Measurements from ENCODE around the gene NR3C2. TPM values are rescaled to one million over a fixed set of nuclear protein-coding genes. Genes with fewer than 3 reads are reported as not detected.

NR3C2 gene
- total and polyA plus RNA-seq, 12 donors: 1.1 to 19.8 (median 11.7) TPM

DNA sequence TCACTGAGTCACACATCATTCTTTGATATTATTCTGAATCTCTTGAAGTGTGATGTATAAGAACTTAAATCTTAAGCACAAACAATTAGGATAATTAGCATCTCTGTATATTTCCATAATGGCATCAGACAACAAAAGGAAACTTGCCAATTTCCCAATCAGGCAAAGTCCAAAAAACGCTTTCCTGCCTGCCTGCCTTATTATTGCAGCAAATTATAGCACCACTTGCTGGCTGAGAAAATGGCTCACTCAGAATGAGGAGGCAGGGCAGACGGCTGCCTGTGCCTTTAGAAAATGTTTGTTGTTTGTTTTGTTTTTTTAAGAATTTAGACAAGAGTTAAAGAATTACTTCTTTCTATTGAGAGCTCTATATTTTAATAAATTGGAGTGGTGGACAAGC is 27.7 kb upstream of the NR3C2 start:
- Histone ChIP-seq H3K36me3 (replicated peaks in 1 of 2) (no peaks in the 10 kb centered on the region), H3K27ac (no peak overlapping the region), H3K27me3 (no peaks in the 10 kb centered on the region), H3K9me3 (replicated peaks in 1 of 3) (no peaks in the 10 kb centered on the region), H3K4me1 (replicated peaks in 1 of 2) (no peaks in the 10 kb centered on the region), H3K4me3 (no peak overlapping the region)
- TF ChIP-seq, protein P1, sequence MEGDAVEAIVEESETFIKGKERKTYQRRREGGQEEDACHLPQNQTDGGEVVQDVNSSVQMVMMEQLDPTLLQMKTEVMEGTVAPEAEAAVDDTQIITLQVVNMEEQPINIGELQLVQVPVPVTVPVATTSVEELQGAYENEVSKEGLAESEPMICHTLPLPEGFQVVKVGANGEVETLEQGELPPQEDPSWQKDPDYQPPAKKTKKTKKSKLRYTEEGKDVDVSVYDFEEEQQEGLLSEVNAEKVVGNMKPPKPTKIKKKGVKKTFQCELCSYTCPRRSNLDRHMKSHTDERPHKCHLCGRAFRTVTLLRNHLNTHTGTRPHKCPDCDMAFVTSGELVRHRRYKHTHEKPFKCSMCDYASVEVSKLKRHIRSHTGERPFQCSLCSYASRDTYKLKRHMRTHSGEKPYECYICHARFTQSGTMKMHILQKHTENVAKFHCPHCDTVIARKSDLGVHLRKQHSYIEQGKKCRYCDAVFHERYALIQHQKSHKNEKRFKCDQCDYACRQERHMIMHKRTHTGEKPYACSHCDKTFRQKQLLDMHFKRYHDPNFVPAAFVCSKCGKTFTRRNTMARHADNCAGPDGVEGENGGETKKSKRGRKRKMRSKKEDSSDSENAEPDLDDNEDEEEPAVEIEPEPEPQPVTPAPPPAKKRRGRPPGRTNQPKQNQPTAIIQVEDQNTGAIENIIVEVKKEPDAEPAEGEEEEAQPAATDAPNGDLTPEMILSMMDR (IDR thresholded peaks at IDR 0.05): no peak
- no peak for TF ChIP-seq POLR2A (IDR thresholded peaks at IDR 0.05)
- WGBS, 4 donors: 59 to 62% (median 60%) methylated on average over 2 of the region's 2 CpGs
- no peak for DNase-seq
- intact Hi-C loops (cut with DNase I): no loop called here

- intact Hi-C loops (cut with DNase I): no loop called here
- no peak overlapping the region for H3K27ac ChIP-seq
- DNase-seq: no peak
These were observed 12.6 kb upstream of the NR3C2 start for GRCh38 chr4:148454835-148455234.

GRCh38 chr4:148453833-148454232 is 11.6 kb upstream of the NR3C2 start:
- no peaks in the 10 kb centered on the region for H3K36me3 ChIP-seq (replicated peaks in 1 of 2)
- no peak for TF ChIP-seq POLR2A (IDR thresholded peaks at IDR 0.05)
- TF ChIP-seq, protein P1 (IDR thresholded peaks at IDR 0.05): no peak
- WGBS, 4 donors: 76 to 83% (median 79%) methylated on average over 4 of the region's 4 CpGs
- no peak for DNase-seq
- H3K27ac ChIP-seq: no peak overlapping the region
- no peak overlapping the region for H3K4me3 ChIP-seq
- intact Hi-C loops (cut with DNase I): no loop called here
- no peaks in the 10 kb centered on the region for H3K9me3 ChIP-seq (replicated peaks in 1 of 3)
- no peaks in the 10 kb centered on the region for H3K4me1 ChIP-seq (replicated peaks in 1 of 2)
- H3K27me3 ChIP-seq: no peaks in the 10 kb centered on the region

More at GRCh38 chr4:148454835-148455234, 12.6 kb upstream of the NR3C2 start:
- Histone ChIP-seq H3K36me3 (replicated peaks in 1 of 2) (no peaks in the 10 kb centered on the region), H3K4me1 (replicated peaks in 1 of 2) (no peaks in the 10 kb centered on the region), H3K9me3 (replicated peaks in 1 of 3) (no peaks in the 10 kb centered on the region), H3K4me3 (no peak overlapping the region), H3K27me3 (no peaks in the 10 kb centered on the region)
- TF ChIP-seq POLR2A (IDR thresholded peaks at IDR 0.05): no peak
- TF ChIP-seq, protein P1 (IDR thresholded peaks at IDR 0.05): no peak

DNA sequence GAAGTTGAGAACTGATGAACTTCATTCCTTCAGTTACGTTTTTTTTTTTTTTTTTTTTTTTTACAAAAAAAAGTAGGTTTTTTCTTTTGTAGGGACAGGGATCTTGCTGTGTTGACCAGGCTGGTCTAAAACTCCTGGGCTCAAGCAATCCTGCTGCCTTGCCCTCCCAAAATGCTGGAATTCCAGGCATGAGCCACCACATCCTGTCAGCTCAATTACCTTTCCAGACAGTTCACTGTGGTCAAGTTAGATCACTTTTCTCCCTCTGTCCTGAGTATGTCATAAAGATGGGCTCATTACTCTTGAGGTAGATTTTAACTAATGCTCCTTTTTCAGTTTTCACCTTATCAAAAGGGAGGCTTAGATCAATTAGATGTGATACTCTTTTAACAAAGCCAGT is 10.8 kb upstream of the NR3C2 start:
- WGBS, 4 donors: 71 to 83% (median 74%) methylated on average over 1 of the region's 1 CpG
- no peak overlapping the region for H3K4me3 ChIP-seq

More for the DNA sequence above, 10.8 kb upstream of the NR3C2 start:
- DNase-seq: no peak
- peaks cover 0 to under 1% of the 10 kb centered on the region in 2 donors for H3K4me1 ChIP-seq (replicated peaks in 1 of 2)
- TF ChIP-seq, protein P1 (IDR thresholded peaks at IDR 0.05): no peak
- TF ChIP-seq POLR2A (IDR thresholded peaks at IDR 0.05): no peak
- intact Hi-C loops (cut with DNase I): no loop called here
- H3K27ac ChIP-seq: no peak overlapping the region
- H3K9me3 ChIP-seq (replicated peaks in 1 of 3): no peaks in the 10 kb centered on the region
- H3K36me3 ChIP-seq (replicated peaks in 1 of 2): no peaks in the 10 kb centered on the region
- no peaks in the 10 kb centered on the region for H3K27me3 ChIP-seq

Data from adrenal gland (tissue), 12 donors.